NCI-H1436 treated with DMSO at 0.1 percent for 48 hours (cell line): Measurements from ENCODE around the gene GPR151.
A peak's percentile ranks its signal among the peaks of the same experiment; 100 is the strongest.
"Not testable (repeated sequence)": the region's sequence is repeated elsewhere in the genome, so short reads cannot be mapped to it uniquely, and the experiment has no call there.

Experiments used
- DNase-seq: peaks from one replicate; lab custom pipeline; 2025; lab: John Stamatoyannopoulos, UW

The GPR151 gene

DNA sequence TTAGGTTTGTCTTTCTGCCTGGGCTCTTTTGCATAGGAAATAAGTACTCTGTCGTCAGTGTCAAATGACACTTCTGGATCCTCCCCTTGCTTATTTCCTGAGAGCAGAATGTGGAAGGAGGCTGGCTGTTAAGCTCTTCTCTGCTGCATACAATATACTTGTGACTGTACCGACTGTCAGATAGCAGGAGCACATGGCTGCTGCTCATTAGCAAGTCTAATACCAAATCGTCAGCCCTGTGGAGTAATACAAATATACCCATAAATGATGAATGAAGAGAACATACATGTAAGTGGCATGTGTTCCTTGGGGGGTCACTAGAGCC, at the start of gene GPR151:
TSS of gene GPR151 (minus strand) at position 40 of the 325 bp plus-strand sequence. CDS start 77 bp downstream, outside the sequence.
- DNase-seq = no peak

DNA sequence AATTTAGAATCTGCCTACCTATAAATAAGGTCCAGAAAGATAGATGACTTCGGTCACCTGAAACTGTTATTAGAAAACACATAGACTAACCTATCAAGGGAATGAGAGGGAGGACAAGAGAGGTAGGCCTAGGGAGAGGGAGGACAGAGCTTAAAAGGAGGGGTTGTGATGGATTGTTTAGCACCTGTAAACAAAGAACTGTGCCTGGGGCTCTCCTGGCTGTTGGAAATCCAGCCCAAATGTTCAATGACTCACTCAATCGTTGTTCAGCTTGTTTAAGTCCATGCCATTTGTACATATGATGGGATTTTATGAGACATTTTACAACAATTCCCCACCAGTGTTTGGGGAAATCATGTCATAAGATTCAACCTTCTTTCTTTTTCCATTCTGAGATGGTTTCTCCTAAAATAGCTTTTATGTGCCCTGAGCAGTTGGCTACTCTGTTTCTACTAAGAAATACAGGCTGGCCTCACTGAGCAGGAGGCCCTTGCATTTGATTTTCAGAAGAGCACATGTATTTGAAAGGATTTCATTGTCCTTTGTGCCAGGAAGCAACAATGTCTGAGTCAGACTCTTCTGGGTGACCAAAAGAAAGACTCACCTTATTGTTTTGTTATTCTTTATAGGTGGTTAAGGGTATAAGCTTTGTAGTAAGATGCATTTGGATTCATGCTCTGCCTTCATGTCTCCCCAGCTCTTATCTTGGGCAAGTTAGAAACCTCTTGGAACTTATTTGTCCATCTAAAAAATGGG, 48.2 kb upstream of the GPR151 start:
- DNase-seq = no peak

DNA sequence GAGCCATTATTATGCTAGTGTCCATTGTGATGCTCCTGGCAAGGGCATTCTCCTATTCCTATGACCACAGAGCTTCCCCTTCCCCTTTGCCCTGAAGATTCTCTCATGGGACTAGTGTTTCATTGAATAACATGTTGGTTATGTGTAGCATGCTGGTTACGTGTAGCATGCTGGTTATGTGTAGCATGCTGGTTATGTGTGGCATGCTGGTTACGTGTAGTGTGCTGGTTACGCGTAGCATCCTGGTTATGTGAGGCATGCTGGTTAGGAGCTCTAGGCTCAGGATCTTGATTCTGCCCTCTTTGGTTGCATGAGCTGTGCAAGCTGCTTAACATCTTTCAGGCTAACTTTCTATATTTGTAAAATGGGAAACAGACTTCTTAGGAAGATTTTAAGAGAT, 46.5 kb upstream of the GPR151 start:
- no peak for DNase-seq

DNA sequence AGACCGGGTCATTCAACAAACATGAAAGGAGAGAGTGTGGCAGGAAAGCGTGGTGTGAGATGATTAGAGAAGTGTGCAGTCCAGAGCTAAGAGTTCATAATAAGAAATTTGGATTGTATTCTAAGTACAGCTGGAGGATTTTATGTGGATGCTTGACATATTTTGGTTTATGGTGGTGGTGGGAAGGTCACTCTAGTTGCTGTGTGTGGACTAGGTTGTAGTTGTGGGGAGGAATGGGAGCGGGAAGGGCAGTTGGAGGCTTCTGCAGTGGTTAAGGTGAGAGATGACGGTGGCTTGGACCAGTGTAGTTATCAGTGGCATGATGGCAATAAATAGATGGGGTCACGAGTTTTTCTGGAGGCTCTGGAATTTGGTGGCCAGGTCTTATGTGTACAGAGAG, 45.7 kb upstream of the GPR151 start:
- no peak for DNase-seq

DNA sequence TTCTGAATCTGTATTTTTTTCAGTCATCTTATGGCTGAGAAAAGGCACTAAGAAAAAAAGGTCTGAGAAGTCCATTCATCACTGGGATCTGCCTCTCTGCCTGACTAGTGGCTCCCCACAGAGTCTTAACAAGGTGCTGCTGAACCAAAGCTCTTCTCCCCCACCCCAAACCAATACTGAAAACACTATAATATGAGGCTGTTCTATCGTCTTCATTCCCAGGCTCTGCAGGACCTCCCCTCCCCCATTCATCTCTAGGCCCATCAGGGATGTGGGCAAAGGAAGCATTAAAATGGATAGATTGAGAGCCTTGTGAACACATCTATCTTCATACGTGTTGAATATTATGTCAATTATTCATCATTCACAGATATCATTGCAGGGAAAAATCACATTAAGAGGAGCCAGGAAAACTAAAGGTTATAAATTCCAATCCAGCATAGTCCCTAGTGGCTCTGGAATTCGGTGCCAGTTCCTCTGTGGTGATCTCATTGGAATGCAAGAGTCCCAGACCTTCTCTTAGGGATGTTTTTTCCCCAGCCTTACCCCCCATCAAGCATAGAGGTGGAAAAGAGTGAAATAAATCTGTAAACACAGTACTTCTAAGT, 44.3 kb upstream of the GPR151 start:
- no peak for DNase-seq

DNA sequence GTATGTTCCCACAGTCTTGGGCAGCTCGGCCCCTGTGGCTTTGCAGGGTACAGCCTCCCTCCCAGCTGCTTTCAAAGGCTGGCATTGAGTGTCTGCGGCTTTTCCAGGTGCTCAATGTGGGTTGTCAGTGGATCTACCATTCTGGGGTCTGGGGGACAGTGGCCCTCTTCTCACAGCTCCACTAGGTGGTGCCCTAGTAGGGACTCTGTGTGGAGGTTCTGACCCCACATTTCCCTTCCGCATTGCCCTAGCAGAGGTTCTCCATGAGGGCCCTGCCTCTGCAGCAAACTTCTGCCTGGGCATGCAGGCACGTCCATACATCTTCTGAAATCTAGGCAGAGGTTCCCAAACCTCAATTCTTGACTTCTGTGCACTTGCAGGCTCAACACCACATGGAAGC, 40.9 kb upstream of the GPR151 start:
- DNase-seq = not testable (repeated sequence)

DNA sequence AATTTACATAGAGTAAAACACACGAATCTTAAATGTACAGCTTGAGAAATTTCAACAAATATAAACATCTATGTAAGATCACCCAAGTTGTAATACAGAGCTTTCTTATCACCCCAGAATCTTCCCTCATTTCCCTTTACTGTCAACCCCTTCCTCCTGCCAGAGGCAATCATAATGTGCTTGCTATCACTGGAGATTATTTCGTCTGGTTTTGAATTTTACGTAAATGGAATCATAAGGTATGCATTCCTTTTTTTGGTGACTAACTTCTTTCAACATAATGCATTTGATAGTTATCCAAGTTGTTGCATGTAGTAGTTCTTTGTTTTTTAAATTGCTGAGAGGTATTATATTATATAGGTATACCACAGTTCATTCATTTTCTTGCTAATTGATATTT, 37.5 kb upstream of the GPR151 start:
- DNase-seq = no peak

DNA sequence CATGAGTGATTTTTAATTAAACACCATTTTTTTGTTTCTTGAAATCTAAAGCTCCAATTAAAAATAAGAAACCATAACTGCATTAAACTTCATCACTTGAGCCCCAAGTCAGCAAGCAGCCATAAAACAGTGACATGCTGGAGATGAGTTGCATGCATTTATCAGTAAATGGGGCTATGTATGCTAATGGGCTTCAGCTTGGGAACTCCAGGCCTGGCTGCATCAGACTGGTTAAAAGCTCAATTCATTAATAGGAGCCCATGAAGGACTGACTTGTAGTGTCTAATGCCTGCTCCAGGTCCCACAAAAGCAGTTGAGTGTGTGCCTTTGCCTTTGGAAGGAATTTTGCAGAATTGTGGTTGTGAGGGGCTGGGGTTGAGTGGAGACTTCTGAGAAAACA, 33.6 kb upstream of the GPR151 start:
- no peak for DNase-seq

DNA sequence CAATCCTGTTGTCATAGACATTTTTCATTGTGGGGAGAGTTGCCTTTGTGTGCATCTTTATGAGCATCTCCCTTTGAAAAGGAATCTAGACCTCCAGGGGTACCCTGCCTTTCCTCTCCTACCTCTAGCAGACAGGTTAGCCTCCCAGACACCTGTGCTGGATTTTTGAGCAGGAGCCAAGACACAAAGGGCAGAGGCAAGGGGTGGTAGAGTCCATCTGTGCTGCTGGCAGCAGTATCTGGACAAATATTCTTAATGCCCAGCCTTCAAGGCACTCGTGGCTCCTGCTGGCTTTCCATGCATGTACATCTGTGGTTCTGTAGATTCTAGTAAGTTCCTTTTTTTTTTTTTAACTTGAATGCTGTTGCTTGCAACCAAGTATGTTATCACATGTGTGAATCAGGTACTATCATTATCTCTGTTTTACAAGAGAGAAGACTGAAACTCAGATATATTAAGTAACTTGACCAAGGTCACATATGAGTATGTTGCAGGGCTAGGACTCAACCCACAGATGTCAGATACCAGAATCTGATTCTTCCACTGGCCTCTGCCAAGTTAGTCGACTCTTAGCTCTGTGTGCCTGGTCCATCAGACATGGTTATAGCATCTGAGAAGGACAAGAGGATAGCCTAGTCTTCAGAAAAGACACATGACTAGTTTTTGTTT, 32.9 kb upstream of the GPR151 start:
- no peak for DNase-seq

DNA sequence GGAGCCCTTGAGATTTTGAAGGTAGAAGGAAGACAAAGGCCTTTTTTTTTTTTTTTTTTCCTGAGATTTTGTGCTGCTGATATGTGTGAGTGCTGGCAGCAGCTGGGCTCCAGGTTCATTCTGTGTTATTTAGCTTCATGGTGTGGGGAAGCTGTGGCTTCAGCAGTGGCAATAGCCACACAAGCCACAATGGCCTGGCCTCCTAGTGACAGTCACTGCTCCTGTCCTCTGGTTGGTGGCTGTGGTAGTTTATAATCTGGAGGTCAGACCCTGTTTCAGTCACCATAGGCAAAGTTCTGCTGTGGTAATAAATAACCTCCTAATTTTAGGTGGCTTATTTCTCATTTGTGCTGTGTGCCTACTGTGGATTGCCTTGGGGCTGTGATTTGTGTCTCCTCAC, 28.2 kb upstream of the GPR151 start:
- no peak for DNase-seq

DNA sequence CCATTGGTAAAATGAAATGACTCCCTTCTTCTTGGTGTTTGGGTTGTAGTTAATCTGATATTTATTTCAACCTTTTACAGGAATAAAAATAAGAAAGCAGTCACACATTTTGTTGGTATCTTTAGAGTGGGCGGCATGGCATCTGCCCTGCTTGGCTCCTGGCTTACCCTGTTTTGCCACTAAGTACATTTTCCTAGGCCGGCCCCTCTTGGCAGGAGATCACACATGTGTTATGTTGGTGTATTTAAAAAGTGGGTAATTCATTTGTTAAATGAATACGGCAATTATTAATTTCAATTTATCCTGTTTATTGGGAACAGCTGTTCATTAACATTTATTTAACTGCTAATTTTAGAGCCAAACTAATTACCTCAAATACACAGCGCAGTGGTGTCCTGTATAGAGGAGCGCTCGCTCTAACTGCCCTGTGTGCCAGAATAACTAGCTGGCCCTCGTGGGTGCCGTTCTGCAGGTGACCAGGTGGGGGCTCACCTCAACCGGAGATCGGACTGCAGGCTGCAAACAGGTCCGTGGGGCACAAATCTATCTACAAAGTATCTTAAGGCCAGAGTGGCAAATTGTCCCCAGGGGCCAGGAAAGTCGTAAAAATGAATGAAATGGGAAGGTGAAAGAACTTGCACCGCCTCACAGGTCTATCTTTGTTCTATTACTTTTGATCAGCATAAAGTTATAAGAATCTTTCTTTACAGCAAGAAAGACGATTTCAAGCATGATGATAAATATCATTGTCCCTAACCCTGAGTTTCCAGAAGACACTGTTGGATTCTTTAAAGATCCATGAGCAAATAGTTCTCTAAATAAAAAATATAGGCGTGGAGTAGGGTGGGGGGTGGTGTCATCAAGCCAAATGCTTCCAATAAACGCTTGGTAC, 26.2 kb upstream of the GPR151 start:
- DNase-seq = peak; percentile 32

DNA sequence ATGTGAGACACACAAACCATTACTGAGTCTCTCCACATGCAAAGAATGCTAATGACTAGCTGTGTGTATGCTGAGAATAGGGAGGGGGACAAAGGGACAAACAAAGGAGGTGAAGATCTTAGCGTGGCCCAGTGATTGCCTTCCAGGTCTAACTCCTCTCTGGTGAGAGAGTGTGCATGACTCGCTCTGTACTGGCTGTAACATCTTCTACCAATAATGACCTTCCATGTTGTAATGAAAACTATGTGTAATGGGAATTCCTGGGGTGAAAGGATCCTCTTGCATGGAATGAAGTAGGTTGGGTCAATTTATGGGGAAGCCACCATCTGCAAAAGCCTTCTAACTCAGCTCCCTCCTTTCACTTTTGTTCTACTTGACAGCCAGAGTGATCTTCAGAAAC, 24.4 kb upstream of the GPR151 start:
- no peak for DNase-seq

DNA sequence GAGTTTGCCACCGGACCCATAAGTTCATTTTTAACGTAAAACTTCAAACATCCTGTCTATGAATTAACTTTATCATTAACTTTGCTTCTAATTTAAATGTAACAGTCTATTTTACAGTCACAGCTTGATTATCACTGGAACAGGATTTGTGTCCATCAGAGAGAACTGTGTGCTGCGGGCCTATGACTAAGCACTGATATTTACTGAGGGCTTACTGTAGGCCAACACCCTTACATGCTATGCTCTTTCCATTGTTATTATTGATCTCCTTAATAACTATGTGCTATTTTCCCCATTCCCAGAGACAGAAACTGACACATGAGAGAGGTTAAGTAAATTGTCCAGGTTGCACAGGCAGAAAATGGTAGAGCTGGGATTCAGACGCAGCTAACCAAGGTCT, 24.0 kb upstream of the GPR151 start:
- DNase-seq = no peak

DNA sequence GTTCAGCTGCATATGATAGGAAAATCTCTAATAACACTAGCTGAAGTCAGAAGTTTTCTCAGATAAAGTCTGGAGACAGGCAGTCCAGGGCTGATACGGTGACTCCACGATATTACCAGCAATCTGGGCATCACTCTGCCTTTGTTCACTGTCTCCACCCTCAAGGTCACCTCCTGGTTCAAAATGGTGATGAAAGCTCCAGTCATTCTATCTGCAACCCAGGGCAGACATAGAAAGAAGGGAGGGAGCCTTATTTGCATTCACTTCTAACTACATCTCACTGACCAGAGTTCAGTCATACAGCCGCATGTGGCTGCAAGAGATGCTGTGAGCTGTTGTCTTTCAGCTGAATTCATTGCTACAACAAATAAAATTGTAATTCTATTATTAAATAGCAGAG, 22.4 kb upstream of the GPR151 start:
- DNase-seq = no peak

DNA sequence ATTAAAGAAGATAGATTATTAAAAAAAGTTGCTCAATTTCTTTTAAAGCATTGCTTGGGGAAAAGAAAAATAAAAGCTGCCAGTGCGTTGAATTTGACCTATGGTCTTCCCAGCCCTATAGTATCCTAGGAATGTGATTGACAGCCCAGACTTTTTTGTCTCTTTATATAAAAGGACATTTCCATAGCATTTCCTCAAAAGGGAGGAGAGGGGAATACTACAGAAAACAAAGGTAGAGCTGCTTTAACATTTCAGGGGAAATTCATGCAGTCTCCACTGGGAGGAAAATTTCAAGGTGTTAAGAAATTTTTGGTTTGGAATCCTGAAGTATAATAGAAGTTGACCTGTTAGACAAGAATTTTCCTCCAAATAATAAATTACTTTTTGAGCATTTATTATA, 17.9 kb upstream of the GPR151 start:
- no peak for DNase-seq

DNA sequence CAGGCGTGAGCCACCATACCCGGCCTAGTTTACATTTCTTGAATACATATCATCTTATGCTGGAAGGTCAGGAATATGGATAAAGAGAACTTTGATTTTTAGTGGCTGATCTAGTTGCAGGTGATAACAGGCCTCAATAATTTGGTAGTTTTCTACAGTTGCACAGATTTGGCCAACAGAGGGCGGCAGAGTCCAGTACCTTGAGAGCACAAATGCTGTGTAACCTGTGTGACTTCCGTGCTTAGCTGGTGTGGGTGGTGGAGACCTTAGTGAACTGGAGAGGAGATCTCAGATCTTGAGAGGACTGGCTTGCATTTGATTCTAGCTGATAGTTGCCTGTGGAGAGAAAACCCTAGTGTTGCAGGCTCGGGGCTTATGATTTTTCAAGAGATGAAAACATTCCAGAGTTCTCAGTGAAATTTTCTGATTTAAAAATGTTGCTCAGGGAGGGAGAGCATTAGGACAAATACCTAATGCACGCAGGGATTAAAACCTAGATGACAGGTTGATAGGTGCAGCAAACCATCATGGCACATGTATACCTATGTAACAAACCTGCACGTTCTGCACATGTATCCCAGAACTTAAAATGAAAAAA, 17.4 kb upstream of the GPR151 start:
- no peak for DNase-seq

DNA sequence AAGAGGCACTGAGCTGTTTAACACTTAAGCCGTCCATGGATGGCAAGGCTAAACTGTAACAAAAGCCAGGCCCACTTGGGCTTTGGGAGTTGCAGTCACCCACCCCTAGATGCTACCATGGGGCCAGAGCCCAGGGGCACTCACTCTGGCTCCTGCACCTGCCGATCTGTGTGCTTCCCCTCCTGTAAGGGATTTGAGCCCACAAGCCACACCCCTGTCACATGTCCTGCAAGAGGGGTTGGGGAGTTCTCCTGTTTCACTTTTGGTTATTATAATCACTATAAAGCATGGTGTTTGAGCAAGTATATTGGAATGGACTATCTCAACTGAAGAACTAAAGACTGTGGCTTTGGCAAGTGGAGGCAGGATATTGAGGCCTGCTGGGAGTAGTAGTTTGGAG, 14.0 kb upstream of the GPR151 start:
- DNase-seq = no peak

DNA sequence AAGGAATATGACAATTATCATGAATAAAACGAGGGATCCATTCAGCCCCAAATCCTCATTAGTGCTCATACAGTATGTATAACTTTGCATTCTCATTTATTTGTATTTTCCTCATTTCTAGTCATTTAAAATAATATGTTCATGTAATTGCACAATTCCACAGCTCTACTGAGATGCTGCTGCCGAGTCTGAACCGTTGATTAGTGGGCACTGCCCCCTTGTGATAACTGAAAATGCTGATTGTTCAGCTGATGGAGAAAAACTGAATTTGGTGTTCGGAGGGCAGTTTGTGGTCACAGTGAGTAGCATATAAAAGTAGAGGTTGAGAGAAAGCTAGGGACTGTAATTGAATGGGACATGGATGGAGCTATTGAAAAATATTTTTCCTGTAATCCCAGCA, 12.2 kb upstream of the GPR151 start:
- DNase-seq = no peak

DNA sequence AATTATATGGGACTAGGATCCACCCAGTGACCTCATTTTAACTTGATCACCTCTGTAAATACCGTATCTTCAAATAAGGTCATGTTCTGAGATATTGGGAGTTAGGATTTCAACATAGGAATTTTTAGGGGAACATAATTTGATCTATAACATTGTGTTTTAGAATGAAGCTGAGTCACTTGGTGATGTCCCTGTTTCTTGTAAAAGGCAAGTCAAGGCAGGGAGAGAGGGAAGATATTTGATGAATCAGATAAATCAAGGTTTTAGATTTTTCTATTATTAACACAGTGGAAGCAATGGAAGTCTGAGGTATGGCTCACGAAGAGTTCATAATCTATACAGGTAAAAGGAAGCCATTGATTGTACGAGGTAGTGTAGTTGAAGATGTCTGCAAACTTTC, 11.8 kb upstream of the GPR151 start:
- no peak for DNase-seq

DNA sequence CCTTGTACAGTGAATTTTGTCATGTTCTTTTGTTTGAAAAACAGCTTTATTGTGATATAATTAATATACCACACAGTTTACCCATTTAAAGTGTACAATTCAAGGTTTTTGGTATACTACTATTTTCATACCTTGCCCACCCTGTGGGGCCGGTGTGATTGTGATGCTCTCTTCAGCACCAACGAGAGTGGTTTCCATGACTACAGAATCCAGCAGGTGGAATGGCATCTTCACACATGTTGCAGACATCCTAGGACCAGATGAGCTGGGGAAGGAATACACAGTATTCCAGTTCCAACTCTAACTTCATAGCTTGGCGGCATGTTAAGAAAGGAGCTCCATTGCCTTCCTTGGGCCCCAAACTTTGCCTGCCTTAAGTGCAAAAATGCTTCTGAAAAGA, 7.7 kb upstream of the GPR151 start:
- DNase-seq = no peak

DNA sequence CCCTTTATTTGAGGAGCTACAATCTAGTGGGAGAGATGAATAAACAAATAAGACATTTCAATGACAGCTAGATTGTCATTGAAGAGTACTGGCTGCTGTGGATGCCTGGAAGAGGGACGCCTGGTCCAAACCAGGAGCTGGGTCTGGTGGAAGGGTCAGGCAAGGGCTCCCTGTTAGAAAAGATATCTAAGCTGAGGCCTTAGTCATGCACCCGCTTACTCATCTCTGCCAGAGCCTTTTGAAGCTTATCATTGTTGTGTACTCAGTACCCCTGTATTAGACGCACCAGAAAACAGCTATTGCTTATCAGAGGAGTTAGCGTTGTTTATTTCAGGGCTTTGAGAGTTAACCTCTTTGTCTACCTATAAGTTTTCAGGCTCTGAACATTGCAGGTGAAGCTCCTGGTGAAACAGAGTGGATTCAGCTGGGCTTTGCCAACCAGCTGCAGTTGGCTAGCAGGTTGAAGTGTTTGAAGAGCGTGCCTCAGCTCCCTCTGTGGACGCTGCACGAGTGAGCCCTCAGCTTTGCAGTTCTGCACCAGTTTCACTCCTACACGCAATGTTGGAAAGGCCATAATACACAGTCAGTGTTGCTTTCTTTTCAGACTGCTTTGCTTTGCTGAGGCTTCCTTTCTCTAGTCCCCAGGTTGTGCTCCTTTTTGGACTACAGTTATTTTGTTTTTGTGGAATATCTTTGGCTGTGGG, 5.6 kb upstream of the GPR151 start:
- DNase-seq = no peak

DNA sequence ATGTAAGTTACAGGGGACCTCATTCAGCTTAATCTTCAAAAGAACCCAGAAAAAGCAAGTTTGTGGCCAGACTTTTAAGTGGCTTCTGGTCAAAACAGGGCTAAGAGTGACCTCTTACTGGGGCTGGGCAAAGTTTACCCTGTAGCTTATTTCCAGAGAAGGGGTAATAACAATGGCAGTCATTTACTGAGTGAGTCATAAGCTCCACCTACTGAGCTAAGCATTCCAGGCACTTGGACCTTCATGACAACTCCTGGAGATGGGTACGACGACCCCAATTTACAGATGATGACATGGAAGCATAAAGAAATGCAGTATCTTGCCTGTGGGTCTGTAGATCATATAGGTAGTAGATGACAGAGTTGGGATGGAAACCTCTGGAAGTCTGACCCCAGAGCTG, 4.7 kb upstream of the GPR151 start:
- DNase-seq = no peak
